BE2C (cell line): Measurements from ENCODE around the gene JTB. TPM values are rescaled to one million over a fixed set of nuclear protein-coding genes. Genes with fewer than 3 reads are reported as not detected.
"Not testable (repeated sequence)": the region's sequence is repeated elsewhere in the genome, so short reads cannot be mapped to it uniquely, and the experiment has no call there.

ENCODE experiments used
- DNase-seq: peaks from one replicate; pipeline ENCODE4 v3.0.0-alpha.2; 2020
- H3K27me3 ChIP-seq: fragments of 250-450 bp; sonication (Bioruptor Pico); 2 replicates; pipeline ENCODE4 v1.5.1; 2020; ENCODE audit warnings: mild to moderate bottlenecking
- H3K36me3 ChIP-seq: fragments of 250-450 bp; sonication (Bioruptor Pico); 2 replicates; pipeline ENCODE4 v1.5.1; 2020; ENCODE audit warnings: mild to moderate bottlenecking
- H3K4me1 ChIP-seq: fragments of 250-450 bp; sonication (Bioruptor Pico); 2 replicates; pipeline ENCODE4 v1.5.1; 2020
- H3K4me3 ChIP-seq: 2 replicates; pipeline ENCODE4 v1.5.1; 2011; ENCODE audit warnings: low read depth, low read length
- H3K9me3 ChIP-seq: fragments of 250-450 bp; sonication (Bioruptor Pico); 2 replicates; pipeline ENCODE4 v1.5.1; 2020
- polyA plus RNA-seq: library from polyadenylated mRNA; unstranded; fragments of >200 nt; gene quantifications from one replicate; pipeline ENCODE4 v1.2.1, GENCODE V29; 2012; ENCODE audit warnings: low read depth, missing spikeins; ENCODE audit not compliant: insufficient read length, insufficient read depth
- TF ChIP-seq, protein P1 (sequence below): IDR thresholded peaks from 2 replicates; pipeline ENCODE4 v1.5.1; 2012; ENCODE audit warnings: mild to moderate bottlenecking, low read depth, low read length

Gene JTB
- polyA plus RNA-seq = 209 TPM

GRCh38 chr1:153977250-153978240, at the start of gene JTB:
JTB (minus strand) TSS chr1:153977674; CDS start chr1:153977252, 422 bp downstream.
- peak; percentile 89 for DNase-seq
- no peaks in the 10 kb centered on the region for H3K27me3 ChIP-seq
- H3K36me3 ChIP-seq = peaks cover 25% of the 10 kb centered on the region
- no peaks in the 10 kb centered on the region for H3K9me3 ChIP-seq
- TF ChIP-seq, protein P1, sequence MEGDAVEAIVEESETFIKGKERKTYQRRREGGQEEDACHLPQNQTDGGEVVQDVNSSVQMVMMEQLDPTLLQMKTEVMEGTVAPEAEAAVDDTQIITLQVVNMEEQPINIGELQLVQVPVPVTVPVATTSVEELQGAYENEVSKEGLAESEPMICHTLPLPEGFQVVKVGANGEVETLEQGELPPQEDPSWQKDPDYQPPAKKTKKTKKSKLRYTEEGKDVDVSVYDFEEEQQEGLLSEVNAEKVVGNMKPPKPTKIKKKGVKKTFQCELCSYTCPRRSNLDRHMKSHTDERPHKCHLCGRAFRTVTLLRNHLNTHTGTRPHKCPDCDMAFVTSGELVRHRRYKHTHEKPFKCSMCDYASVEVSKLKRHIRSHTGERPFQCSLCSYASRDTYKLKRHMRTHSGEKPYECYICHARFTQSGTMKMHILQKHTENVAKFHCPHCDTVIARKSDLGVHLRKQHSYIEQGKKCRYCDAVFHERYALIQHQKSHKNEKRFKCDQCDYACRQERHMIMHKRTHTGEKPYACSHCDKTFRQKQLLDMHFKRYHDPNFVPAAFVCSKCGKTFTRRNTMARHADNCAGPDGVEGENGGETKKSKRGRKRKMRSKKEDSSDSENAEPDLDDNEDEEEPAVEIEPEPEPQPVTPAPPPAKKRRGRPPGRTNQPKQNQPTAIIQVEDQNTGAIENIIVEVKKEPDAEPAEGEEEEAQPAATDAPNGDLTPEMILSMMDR = no peak
- peak within 1 kb of the TSS; percentile 94 for H3K4me3 ChIP-seq
- H3K4me1 ChIP-seq = no peaks in the 10 kb centered on the region

- H3K9me3 ChIP-seq = no peaks in the 10 kb centered on the region
- no peak for DNase-seq
- H3K36me3 ChIP-seq = no peaks in the 10 kb centered on the region
- no peak overlapping the region for H3K4me3 ChIP-seq
- no peaks in the 10 kb centered on the region for H3K27me3 ChIP-seq
- TF ChIP-seq, protein P1 = no peak
- no peaks in the 10 kb centered on the region for H3K4me1 ChIP-seq
Observed at GRCh38 chr1:154019940-154020339, 42.5 kb upstream of the JTB start.

GRCh38 chr1:154019269-154019668, 41.8 kb upstream of the JTB start:
- no peak overlapping the region for H3K4me3 ChIP-seq
- H3K4me1 ChIP-seq = no peaks in the 10 kb centered on the region
- DNase-seq = no peak
- H3K36me3 ChIP-seq = no peaks in the 10 kb centered on the region
- TF ChIP-seq, protein P1 = no peak
- no peaks in the 10 kb centered on the region for H3K27me3 ChIP-seq
- H3K9me3 ChIP-seq = no peaks in the 10 kb centered on the region

DNA sequence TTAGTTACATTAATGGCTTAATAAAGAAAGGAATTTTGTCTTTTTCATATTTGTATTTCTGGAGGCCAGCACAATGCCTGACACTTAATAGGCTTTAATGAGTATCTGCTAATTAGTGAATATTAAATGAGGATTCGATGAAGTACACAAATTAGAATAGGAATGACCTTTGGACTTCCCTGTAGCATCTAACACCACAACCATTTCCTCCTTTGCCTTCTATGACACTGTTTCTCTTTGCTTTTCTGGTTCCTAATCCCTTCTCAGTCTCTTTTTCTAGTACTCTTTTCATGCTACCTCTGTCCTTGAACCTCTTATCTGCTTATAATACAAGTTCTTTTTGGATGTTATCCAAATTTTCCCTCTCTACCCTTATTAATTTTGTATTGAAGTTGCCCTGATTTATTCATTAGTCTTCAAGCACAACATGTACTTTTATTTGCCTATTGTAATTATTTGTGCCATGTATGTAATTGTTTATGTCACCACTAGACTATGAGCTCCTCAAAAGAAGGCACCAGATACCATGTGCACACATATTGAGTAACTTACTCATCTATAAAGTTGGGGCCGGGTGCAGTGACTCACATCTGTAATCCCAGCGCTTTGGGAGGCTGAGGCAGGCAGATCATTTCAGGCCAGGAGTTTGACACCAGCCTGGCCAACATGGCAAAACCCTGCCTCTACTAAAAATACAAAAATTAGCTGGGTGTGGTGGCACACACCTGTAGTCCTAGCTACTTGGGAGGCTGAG, 36.9 kb upstream of the JTB start:
- Histone ChIP-seq H3K9me3 (no peaks in the 10 kb centered on the region), H3K4me1 (no peaks in the 10 kb centered on the region), H3K36me3 (no peaks in the 10 kb centered on the region), H3K4me3 (no peak overlapping the region), H3K27me3 (no peaks in the 10 kb centered on the region)
- DNase-seq = no peak
- TF ChIP-seq, protein P1 = no peak

DNA sequence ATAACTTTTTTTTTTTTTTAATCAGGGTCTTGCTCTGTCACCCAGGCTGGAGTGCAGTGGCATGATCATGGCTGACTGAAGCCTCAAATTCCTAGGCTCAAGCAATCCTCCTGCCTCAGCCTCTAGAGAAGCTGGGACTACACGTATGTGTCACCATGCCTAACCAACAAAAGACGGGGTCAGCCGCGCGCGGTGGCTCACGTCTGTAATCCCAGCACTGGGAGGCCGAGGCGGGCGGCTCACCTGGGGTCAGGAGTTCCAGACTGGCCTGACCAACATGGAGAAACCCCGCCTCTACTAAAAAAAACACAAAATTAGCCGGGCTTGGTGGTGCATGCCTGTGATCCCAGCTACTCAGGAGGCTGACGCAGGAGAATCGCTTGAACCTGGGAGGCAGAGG, 35.1 kb upstream of the JTB start:
- DNase-seq, H3K4me1 ChIP-seq, H3K4me3 ChIP-seq, H3K9me3 ChIP-seq, H3K36me3 ChIP-seq, H3K27me3 ChIP-seq: not testable (repeated sequence)

- DNase-seq = no peak
- Histone ChIP-seq H3K4me1 (no peaks in the 10 kb centered on the region), H3K36me3 (no peaks in the 10 kb centered on the region), H3K27me3 (no peaks in the 10 kb centered on the region), H3K9me3 (no peaks in the 10 kb centered on the region), H3K4me3 (no peak overlapping the region)
- TF ChIP-seq, protein P1 = no peak
Observed at GRCh38 chr1:154012129-154012528, 34.7 kb upstream of the JTB start.
